ENCODE measurements around the gene DNER.

DNER gene

GRCh38 chr2:229431327-229431954 is 282.9 kb downstream of the DNER start:
- DNase-seq, result no peak

- no peak for DNase-seq
Measured at GRCh38 chr2:229429589-229429988, 284.8 kb downstream of the DNER start.

GRCh38 chr2:229426464-229426863 is 287.9 kb downstream of the DNER start:
- no peak for DNase-seq

- no peak for DNase-seq
Measured at GRCh38 chr2:229425598-229425997, 288.8 kb downstream of the DNER start.

GRCh38 chr2:229422063-229422462 is 292.3 kb downstream of the DNER start:
- DNase-seq, result no peak

- no peak for DNase-seq
Measured at GRCh38 chr2:229419158-229419557, 295.2 kb downstream of the DNER start.

- peak; percentile 25 for DNase-seq
Measured at GRCh38 chr2:229417916-229418315, 296.4 kb downstream of the DNER start.

GRCh38 chr2:229417176-229417575 is 297.2 kb downstream of the DNER start:
- no peak for DNase-seq

- DNase-seq, result no peak
Measured at GRCh38 chr2:229416116-229416694, 298.1 kb downstream of the DNER start.

- no peak for DNase-seq
Measured at GRCh38 chr2:229414631-229415030, 299.7 kb downstream of the DNER start.

- no peak for DNase-seq
Measured at GRCh38 chr2:229412686-229413085, 301.7 kb downstream of the DNER start.

GRCh38 chr2:229410946-229411345 is 303.4 kb downstream of the DNER start:
- no peak for DNase-seq

- no peak for DNase-seq
Measured at GRCh38 chr2:229410264-229410663, 304.1 kb downstream of the DNER start.

- no peak for DNase-seq
Measured at GRCh38 chr2:229409751-229410181, 304.6 kb downstream of the DNER start.

GRCh38 chr2:229408962-229409361 is 305.4 kb downstream of the DNER start:
- no peak for DNase-seq

GRCh38 chr2:229408356-229408755 is 306.0 kb downstream of the DNER start:
- no peak for DNase-seq

- no peak for DNase-seq
Measured at GRCh38 chr2:229407170-229407569, 307.2 kb downstream of the DNER start.

- DNase-seq, result no peak
Measured at GRCh38 chr2:229405796-229406195, 308.6 kb downstream of the DNER start.

- no peak for DNase-seq
Measured at GRCh38 chr2:229403296-229403695, 311.1 kb downstream of the DNER start.

- no peak for DNase-seq
Measured at GRCh38 chr2:229401171-229401865, 313.0 kb downstream of the DNER start.

- no peak for DNase-seq
Measured at GRCh38 chr2:229393926-229394325, 320.4 kb downstream of the DNER start.

GRCh38 chr2:229392196-229392595 is 322.2 kb downstream of the DNER start:
- DNase-seq, result no peak

- no peak for DNase-seq
Measured at GRCh38 chr2:229388731-229389130, 325.6 kb downstream of the DNER start.

GRCh38 chr2:229387866-229388265 is 326.5 kb downstream of the DNER start:
- DNase-seq, result no peak
